HEK293 (cell line): ENCODE measurements around the gene DLL1.

ENCODE experiments used
- CTCF ChIP-seq: fragments of 450-650 bp; formaldehyde crosslinking; IDR thresholded peaks from 2 replicates; pipeline ENCODE4 v1.5.1; 2016; ENCODE audit warnings: missing biosample characterization, missing genetic modification characterization
- REST ChIP-seq: fragments of 450-650 bp; formaldehyde crosslinking; IDR thresholded peaks from 2 replicates; pipeline ENCODE4 v1.5.1; 2016; ENCODE audit warnings: missing biosample characterization, missing genetic modification characterization
- ZNF114 ChIP-seq: fragments of 450-650 bp; formaldehyde crosslinking; IDR thresholded peaks from 2 replicates; pipeline ENCODE4 v1.5.0; 2017; ENCODE audit warnings: missing biosample characterization, missing genetic modification characterization
- ZNF274 ChIP-seq, 2 experiments: fragments of 200-500 bp in 1 of 2; fragments of 450-650 bp in 1 of 2; sonication (Bioruptor generic) in 1 of 2; formaldehyde crosslinking in 1 of 2; IDR thresholded peaks; 2 replicates each; pipeline versions ENCODE4 v1.5.1 to v1.6.1; 2014 to 2016; ENCODE audit warnings: borderline replicate concordance in 1 of 2, inconsistent platforms in 1 of 2, low read length in 1 of 2, missing biosample characterization in 1 of 2, missing genetic modification characterization in 1 of 2
- ZNF280D ChIP-seq: fragments of 450-650 bp; formaldehyde crosslinking; IDR thresholded peaks from 2 replicates; pipeline ENCODE4 v1.5.1; 2016; ENCODE audit warnings: missing biosample characterization, missing genetic modification characterization
- TF ChIP-seq, protein P1 (sequence below): fragments of 450-650 bp; formaldehyde crosslinking; IDR thresholded peaks from 2 replicates; pipeline ENCODE4 v1.5.1; 2016; ENCODE audit warnings: missing biosample characterization, missing genetic modification characterization

GRCh38 chr6:170248111-170248805 lies 42.6 kb downstream of the DLL1 start:
- TF ChIP-seq CTCF (tag by site-specific recombination) (no peak), ZNF274 (IDR thresholded peaks at IDR 0.05; ENCODE audit: low read length) (no peak), ZNF274 (tag by site-specific recombination; IDR thresholded peaks at IDR 0.05; ENCODE audit: borderline replicate concordance) (no peak), ZNF280D (no peak), ZNF114 (tag by site-specific recombination) (no peak), REST (tag by site-specific recombination) (no peak)
- TF ChIP-seq, protein P1, sequence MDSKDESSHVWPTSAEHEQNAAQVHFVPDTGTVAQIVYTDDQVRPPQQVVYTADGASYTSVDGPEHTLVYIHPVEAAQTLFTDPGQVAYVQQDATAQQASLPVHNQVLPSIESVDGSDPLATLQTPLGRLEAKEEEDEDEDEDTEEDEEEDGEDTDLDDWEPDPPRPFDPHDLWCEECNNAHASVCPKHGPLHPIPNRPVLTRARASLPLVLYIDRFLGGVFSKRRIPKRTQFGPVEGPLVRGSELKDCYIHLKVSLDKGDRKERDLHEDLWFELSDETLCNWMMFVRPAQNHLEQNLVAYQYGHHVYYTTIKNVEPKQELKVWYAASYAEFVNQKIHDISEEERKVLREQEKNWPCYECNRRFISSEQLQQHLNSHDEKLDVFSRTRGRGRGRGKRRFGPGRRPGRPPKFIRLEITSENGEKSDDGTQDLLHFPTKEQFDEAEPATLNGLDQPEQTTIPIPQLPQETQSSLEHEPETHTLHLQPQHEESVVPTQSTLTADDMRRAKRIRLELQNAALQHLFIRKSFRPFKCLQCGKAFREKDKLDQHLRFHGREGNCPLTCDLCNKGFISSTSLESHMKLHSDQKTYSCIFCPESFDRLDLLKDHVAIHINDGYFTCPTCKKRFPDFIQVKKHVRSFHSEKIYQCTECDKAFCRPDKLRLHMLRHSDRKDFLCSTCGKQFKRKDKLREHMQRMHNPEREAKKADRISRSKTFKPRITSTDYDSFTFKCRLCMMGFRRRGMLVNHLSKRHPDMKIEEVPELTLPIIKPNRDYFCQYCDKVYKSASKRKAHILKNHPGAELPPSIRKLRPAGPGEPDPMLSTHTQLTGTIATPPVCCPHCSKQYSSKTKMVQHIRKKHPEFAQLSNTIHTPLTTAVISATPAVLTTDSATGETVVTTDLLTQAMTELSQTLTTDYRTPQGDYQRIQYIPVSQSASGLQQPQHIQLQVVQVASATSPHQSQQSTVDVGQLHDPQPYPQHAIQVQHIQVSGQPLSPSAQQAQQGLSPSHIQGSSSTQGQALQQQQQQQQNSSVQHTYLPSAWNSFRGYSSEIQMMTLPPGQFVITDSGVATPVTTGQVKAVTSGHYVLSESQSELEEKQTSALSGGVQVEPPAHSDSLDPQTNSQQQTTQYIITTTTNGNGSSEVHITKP: no peak
